WTC11 (cell line): ENCODE data around the gene PPP2R2C.

ENCODE experiments used
- AFF4 ChIP-seq: sonication (generic); formaldehyde crosslinking; IDR thresholded peaks from 2 replicates; pipeline ENCODE4 v1.8.1; 2023; ENCODE audit warnings: mild to moderate bottlenecking, missing genetic modification reagents, borderline replicate concordance
- ARID4B ChIP-seq: sonication (generic); formaldehyde crosslinking; IDR thresholded peaks from 2 replicates; pipeline ENCODE4 v1.8.0; 2023; ENCODE audit warnings: missing genetic modification reagents, mild to moderate bottlenecking, borderline replicate concordance
- CTCF ChIP-seq: fragments of 200-600 bp; IDR thresholded peaks from 2 replicates; pipeline ENCODE4 v1.8.0; 2022; ENCODE audit warnings: antibody characterized with exemption
- E2F4 ChIP-seq: sonication (generic); formaldehyde crosslinking; IDR thresholded peaks from 2 replicates; pipeline ENCODE4 v1.8.1; 2022; ENCODE audit warnings: low read depth, mild to moderate bottlenecking, moderate library complexity, missing genetic modification reagents, borderline replicate concordance
- ELF4 ChIP-seq: sonication (generic); formaldehyde crosslinking; IDR thresholded peaks from 2 replicates; pipeline ENCODE4 v1.8.1; 2022; ENCODE audit warnings: low read depth, mild to moderate bottlenecking, moderate library complexity, missing genetic modification reagents
- FOXP1 ChIP-seq: sonication (generic); formaldehyde crosslinking; IDR thresholded peaks from 2 replicates; pipeline ENCODE4 v1.8.0; 2022; ENCODE audit warnings: missing genetic modification reagents, mild to moderate bottlenecking, moderate library complexity, borderline replicate concordance
- SMAD3 ChIP-seq: sonication (generic); formaldehyde crosslinking; IDR thresholded peaks from 2 replicates; pipeline ENCODE4 v1.8.0; 2022; ENCODE audit warnings: missing genetic modification reagents, mild to moderate bottlenecking, borderline replicate concordance
- TCF7 ChIP-seq: sonication (generic); formaldehyde crosslinking; IDR thresholded peaks from 2 replicates; pipeline ENCODE4 v1.8.0; 2022; ENCODE audit warnings: mild to moderate bottlenecking, low read depth, missing genetic modification reagents, moderate library complexity
- TEAD4 ChIP-seq: sonication (generic); formaldehyde crosslinking; IDR thresholded peaks from 2 replicates; pipeline ENCODE4 v1.8.0; 2022; ENCODE audit warnings: mild to moderate bottlenecking, missing genetic modification reagents
- USF2 ChIP-seq: sonication (generic); formaldehyde crosslinking; IDR thresholded peaks from 2 replicates; pipeline ENCODE4 v1.8.1; 2023; ENCODE audit warnings: mild to moderate bottlenecking, missing genetic modification reagents, moderate library complexity
- ZNF423 ChIP-seq: fragments of 250-450 bp; sonication (Bioruptor Pico); IDR thresholded peaks from 2 replicates; pipeline ENCODE4 v2.1.2; 2022; ENCODE audit warnings: mild to moderate bottlenecking, moderate library complexity
- TF ChIP-seq, protein P1 (sequence below): sonication (generic); formaldehyde crosslinking; IDR thresholded peaks from 2 replicates; pipeline ENCODE4 v1.8.1; 2022; ENCODE audit warnings: mild to moderate bottlenecking, missing genetic modification reagents, moderate library complexity, borderline replicate concordance
- TF ChIP-seq, protein P2 (sequence below): sonication (generic); formaldehyde crosslinking; IDR thresholded peaks from 2 replicates; pipeline ENCODE4 v1.8.1; 2023; ENCODE audit warnings: mild to moderate bottlenecking, moderate library complexity, missing genetic modification reagents

DNA sequence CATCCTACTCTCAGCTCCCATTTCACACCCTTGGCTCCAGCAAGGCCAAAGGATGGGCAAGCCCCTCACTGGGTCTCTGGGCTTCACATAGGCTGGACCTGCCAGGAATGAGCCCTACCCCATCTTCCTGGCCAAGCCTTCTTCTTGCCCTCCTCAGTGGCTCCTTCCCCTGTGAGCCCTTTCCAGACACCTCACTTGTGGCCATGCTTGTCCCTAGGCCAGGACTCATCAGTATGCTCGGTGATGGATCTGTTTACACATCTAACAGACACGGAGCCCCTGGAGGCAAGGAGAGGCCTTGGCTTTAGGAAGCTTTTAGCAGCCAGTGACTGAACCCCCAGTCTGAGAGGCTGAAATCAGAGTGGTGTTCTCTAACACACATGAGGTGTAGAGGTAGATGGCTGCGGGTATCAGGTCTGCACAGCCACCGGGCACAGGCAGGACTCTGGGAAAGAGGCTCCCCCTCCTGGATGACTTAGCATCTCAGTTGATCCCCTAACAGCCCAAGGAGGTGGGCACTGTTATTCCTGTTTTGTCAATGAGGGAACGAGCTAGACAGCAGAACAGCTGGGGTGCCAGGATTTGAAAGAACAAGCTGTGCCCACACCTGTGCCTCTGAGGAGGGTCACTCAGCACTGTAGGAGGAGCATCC, 44.8 kb downstream of the PPP2R2C start:
- no peak for TF ChIP-seq CTCF
- no peak for TF ChIP-seq TEAD4 (CRISPR knock-in tag)
- no peak for TF ChIP-seq ARID4B (CRISPR knock-in tag)
- TF ChIP-seq SMAD3 (CRISPR knock-in tag), result no peak
- TF ChIP-seq, protein P1, sequence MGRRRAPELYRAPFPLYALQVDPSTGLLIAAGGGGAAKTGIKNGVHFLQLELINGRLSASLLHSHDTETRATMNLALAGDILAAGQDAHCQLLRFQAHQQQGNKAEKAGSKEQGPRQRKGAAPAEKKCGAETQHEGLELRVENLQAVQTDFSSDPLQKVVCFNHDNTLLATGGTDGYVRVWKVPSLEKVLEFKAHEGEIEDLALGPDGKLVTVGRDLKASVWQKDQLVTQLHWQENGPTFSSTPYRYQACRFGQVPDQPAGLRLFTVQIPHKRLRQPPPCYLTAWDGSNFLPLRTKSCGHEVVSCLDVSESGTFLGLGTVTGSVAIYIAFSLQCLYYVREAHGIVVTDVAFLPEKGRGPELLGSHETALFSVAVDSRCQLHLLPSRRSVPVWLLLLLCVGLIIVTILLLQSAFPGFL (CRISPR knock-in tag), result no peak
- TF ChIP-seq ZNF423 (CRISPR knock-in tag), result no peak
- no peak for TF ChIP-seq TCF7 (CRISPR knock-in tag)
- TF ChIP-seq USF2 (CRISPR knock-in tag), result no peak
- TF ChIP-seq ELF4 (CRISPR knock-in tag), result no peak
- no peak for TF ChIP-seq AFF4 (CRISPR knock-in tag)
- TF ChIP-seq E2F4 (CRISPR knock-in tag), result no peak
- TF ChIP-seq, protein P2, sequence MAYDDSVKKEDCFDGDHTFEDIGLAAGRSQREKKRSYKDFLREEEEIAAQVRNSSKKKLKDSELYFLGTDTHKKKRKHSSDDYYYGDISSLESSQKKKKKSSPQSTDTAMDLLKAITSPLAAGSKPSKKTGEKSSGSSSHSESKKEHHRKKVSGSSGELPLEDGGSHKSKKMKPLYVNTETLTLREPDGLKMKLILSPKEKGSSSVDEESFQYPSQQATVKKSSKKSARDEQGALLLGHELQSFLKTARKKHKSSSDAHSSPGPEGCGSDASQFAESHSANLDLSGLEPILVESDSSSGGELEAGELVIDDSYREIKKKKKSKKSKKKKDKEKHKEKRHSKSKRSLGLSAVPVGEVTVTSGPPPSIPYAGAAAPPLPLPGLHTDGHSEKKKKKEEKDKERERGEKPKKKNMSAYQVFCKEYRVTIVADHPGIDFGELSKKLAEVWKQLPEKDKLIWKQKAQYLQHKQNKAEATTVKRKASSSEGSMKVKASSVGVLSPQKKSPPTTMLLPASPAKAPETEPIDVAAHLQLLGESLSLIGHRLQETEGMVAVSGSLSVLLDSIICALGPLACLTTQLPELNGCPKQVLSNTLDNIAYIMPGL (CRISPR knock-in tag), result no peak
- TF ChIP-seq FOXP1 (CRISPR knock-in tag), result no peak
